HL-60/S4 (cell line): ENCODE results near the gene IER3.

Experiments used
- in situ Hi-C: fragments of 300-500 bp; cut with MboI; formaldehyde crosslinking; loops from 2 replicates; pipeline ENCODE4 v1.14.3; 2022; ENCODE audit warnings: low sequenced_read_pairs

The IER3 gene, protein sequence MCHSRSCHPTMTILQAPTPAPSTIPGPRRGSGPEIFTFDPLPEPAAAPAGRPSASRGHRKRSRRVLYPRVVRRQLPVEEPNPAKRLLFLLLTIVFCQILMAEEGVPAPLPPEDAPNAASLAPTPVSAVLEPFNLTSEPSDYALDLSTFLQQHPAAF

GRCh38 chr6:30744054-30744805, at the start of gene IER3:
TSS of gene IER3 (minus strand) at chr6:30744547. CDS start at chr6:30744518, 29 bp downstream.
- in situ Hi-C loops: loop anchor here (10.0 kb wide), 1 partner anchor 81 kb away; no protein-coding TSS in a partner anchor

GRCh38 chr6:30793521-30794194, 49.3 kb upstream of the IER3 start:
- in situ Hi-C loops: no loop called here

DNA sequence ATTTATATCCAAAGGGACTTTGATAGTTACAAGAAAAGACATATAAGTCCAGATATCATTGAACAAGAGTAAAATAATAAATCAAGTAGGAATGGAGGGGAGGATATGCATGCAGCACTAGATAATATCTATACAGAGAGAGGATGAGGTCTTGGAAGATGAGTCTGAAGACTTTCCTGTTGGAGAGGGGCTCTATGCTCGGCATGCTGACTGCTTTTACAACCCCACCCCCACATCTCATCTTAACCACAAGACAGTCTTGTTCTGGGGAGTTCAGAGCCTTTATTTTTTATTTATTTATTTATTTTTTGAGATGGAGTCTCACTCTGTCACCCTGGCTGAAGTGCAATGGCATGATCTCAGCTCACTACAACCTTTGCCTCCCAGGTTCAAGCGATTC, 48.4 kb upstream of the IER3 start:
- in situ Hi-C loops: no loop called here

- in situ Hi-C loops: no loop called here
Measured at GRCh38 chr6:30790724-30791383, 46.5 kb upstream of the IER3 start.

DNA sequence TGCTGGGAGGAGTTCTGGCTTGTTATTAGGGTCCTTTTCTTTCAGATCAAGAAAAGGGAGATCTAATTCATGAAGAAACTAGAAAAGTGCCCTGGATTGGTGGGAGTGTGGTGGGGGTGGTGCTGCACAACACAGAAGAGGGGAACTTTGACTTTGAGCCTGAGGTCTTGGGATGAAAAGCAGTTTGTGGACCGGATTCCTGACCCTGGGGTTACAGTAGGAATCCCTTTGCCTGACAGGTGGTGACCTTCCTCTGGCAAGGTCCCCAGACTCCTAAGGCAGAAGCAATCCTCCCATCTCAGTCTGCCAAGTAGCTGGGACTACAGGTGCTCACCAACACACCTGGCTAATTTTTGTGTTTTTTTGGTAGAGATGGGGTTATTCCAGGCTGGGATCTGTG, 45.3 kb upstream of the IER3 start:
- in situ Hi-C loops: no loop called here

DNA sequence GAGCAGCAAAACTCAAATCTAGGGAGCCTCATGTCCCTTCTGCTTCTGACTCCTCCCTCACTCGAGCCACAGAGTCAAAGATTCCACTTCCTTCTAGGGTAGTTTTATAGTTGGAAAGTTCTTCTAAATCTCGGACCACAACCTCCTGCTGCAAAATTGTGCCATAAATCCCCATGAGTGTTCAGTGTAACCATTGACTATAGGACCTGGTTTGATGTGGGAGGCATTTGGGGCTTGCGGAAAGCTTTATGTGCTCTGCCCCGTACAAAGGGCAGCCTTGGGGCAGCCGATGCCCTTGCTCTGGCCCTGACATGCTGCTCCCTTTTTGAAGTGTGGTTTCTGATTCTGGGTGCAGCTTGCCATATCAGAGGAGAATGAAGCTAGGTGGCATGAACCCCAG, 43.6 kb upstream of the IER3 start:
- in situ Hi-C loops: no loop called here

GRCh38 chr6:30782425-30783014, 38.2 kb upstream of the IER3 start:
- in situ Hi-C loops: no loop called here

DNA sequence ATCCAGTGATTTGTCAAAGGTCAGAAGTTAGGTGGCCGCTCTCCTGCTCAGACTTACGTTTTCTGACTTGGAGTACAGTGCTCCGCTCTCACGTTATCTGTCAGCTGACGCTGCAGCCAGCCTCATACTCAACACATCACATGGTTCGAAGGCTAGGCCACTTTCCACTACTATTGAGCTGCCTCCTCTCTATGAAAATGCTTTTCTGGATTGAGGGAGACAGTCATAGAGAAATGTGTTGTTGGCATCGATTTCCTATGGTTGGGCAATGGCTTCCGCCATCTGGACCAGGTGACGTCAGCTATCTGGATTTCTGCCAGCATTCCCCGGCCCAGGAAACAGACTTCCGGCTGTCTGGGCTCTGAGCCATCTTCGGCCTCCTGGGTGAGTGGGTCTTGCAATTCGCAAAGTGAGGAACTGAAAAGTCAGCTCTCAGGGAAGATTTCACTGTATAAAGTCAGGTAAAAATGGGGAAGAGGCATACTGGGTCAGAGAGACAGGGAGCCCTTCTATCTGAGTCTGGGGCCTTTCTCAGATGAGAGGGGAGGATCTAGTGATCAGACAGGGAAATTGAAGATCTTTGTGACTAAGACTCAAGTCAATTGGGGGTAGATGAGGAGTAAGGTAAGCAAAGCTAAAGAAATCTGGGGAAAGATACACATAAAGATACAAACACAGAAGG, 37.5 kb upstream of the IER3 start:
- in situ Hi-C loops: no loop called here

GRCh38 chr6:30781395-30781742, 37.0 kb upstream of the IER3 start:
- in situ Hi-C loops: no loop called here

DNA sequence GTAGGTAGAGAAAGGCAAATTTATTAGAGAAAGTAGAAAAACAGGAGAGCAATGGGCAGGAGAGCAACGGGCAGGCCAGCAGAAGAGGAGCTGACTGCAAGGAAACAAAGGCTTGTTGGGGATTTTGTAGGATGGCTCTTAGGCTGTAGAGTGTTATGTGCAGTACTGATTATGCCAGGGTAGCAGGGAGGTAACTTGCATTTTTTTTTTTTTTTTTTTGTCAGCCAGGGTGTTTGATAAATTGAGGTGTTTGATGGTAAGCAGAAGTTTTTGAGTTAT, 36.2 kb upstream of the IER3 start:
- in situ Hi-C loops: no loop called here

GRCh38 chr6:30779850-30780641, 35.7 kb upstream of the IER3 start:
- in situ Hi-C loops: no loop called here

- in situ Hi-C loops: no loop called here
Measured at GRCh38 chr6:30778001-30778635, 33.8 kb upstream of the IER3 start.

GRCh38 chr6:30777155-30777485, 32.8 kb upstream of the IER3 start:
- in situ Hi-C loops: no loop called here

GRCh38 chr6:30776390-30777154, 32.2 kb upstream of the IER3 start:
- in situ Hi-C loops: no loop called here

- in situ Hi-C loops: no loop called here
Measured at GRCh38 chr6:30775104-30775503, 30.8 kb upstream of the IER3 start.

- in situ Hi-C loops: no loop called here
Measured at GRCh38 chr6:30774701-30775100, 30.4 kb upstream of the IER3 start.

DNA sequence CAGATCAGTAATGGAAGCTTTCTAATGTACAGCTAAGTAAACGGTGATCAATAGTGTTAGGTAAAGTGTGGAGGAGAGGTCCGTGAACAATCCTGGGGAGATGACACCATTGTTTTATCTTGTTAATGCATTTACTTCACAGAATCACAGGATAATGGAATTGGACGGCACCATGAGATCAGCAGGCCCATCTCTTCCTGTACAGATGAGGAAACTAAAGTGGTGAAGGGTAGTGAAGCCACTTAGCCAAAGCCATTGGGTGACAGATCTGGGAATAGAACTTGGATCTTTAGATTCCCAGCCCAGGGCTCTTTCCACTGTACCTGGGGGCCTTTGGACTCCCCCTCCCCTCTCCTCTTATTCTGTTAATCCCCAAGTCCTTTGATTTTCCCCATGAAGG, 26.2 kb upstream of the IER3 start:
- in situ Hi-C loops: no loop called here

GRCh38 chr6:30769853-30770524, 25.6 kb upstream of the IER3 start:
- in situ Hi-C loops: no loop called here
